HCT116 (cell line): ENCODE measurements around the gene ZDHHC4. TPM values are rescaled to one million over a fixed set of nuclear protein-coding genes. Genes with fewer than 3 reads are reported as not detected.

Experiments
- ATAC-seq: fragments of 200-7000 bp; cut with Tn5 transposase; 2 replicates; pipeline ENCODE4 v1.9.1; 2020; ENCODE audit warnings: mild to moderate bottlenecking, moderate library complexity
- BruUV-seq: library from RNA; stranded (reverse); fragments of 400-500 nt; replicated peaks from 2 replicates; lab custom pipeline; 2021; lab: Mats Ljungman, UMichigan
- CTCF ChIA-PET: fragments of 300-600 bp; sonication (Branson Sonifier 250); formaldehyde crosslinking; loops from one replicate; lab custom pipeline; 2021; ENCODE audit warnings: antibody characterized with exemption; lab: Charles Lee
- POLR2A ChIA-PET: fragments of 300-600, 350-600 bp; sonication (Branson Sonifier 250); formaldehyde crosslinking; loops from one replicate; lab custom pipeline; 2021; ENCODE audit warnings: antibody characterized with exemption; lab: Charles Lee
- RAD21 ChIA-PET, 2 experiments: fragments of 300-600 bp; sonication (Branson Sonifier 250); formaldehyde crosslinking; loops; one replicate each; lab custom pipeline; 2023; ENCODE audit warnings: low total read pairs in 2 of 2; ENCODE audit not compliant: uncharacterized antibody in 2 of 2, unreplicated experiment in 2 of 2, low non-redundant PET in 1 of 2; lab: Charles Lee
- DNase-seq: peaks from one replicate; pipeline ENCODE4 v3.0.0-alpha.2; 2010; ENCODE audit warnings: low read depth, low spot score
- H2AFZ ChIP-seq: fragments of 200-600 bp; shearing (Covaris generic), sonication (generic); 2 replicates; pipeline ENCODE4 v1.6.1; 2017; ENCODE audit warnings: low read depth, mixed run types, mixed read lengths, antibody characterized with exemption, low read length; ENCODE audit not compliant: poor library complexity, severe bottlenecking
- H3K27ac ChIP-seq: 2 replicates; pipeline ENCODE4 v1.5.1; 2012; ENCODE audit warnings: low read depth, low read length
- H3K27me3 ChIP-seq: fragments of 200-600 bp; sonication (generic); 2 replicates; pipeline ENCODE4 v1.6.1; 2016; ENCODE audit warnings: mixed run types, low read length, mixed read lengths; ENCODE audit not compliant: insufficient read depth
- H3K36me3 ChIP-seq, 2 experiments: fragments of 200-500 bp in 1 of 2; fragments of 200-600 bp in 1 of 2; sonication (Bioruptor generic) in 1 of 2; sonication (generic) in 1 of 2; 2 replicates each; pipeline versions ENCODE4 v1.5.1 to v1.6.1; 2014 to 2016; ENCODE audit warnings: low read length in 2 of 2, inconsistent platforms in 1 of 2, mixed read lengths in 1 of 2, mixed run types in 1 of 2; ENCODE audit not compliant: insufficient read depth in 2 of 2, control insufficient read depth in 1 of 2
- H3K4me1 ChIP-seq, 2 experiments: fragments of 200-600 bp in 1 of 2; sonication (generic) in 1 of 2; 2 replicates each; pipeline versions ENCODE4 v1.5.1 to v1.6.1; 2012 to 2017; ENCODE audit warnings: low read length in 2 of 2, inconsistent platforms in 1 of 2, mild to moderate bottlenecking in 1 of 2, mixed read lengths in 1 of 2, mixed run types in 1 of 2, moderate library complexity in 1 of 2; ENCODE audit not compliant: insufficient read depth in 2 of 2, control insufficient read depth in 1 of 2
- H3K4me2 ChIP-seq: fragments of 200-600 bp; sonication (generic); 2 replicates; pipeline ENCODE4 v1.6.1; 2017; ENCODE audit warnings: mixed run types, low read length, mixed read lengths
- H3K4me3 ChIP-seq, 2 experiments: fragments of 200-600 bp in 1 of 2; sonication (generic) in 1 of 2; replicated peaks in 1 of 2; 2 replicates each; pipeline ENCODE4 v1.5.1; 2011 to 2016; ENCODE audit warnings: low read length in 2 of 2, control low read depth in 1 of 2, low read depth in 1 of 2, mild to moderate bottlenecking in 1 of 2, mixed read lengths in 1 of 2, mixed run types in 1 of 2
- H3K79me2 ChIP-seq: fragments of 200-600 bp; sonication (generic); 2 replicates; pipeline ENCODE4 v1.6.1; 2017; ENCODE audit warnings: mild to moderate bottlenecking, mixed run types, low read length, moderate library complexity, mixed read lengths; ENCODE audit not compliant: insufficient read depth
- H3K9ac ChIP-seq: fragments of 200-600 bp; sonication (generic); 2 replicates; pipeline ENCODE4 v1.6.1; 2016; ENCODE audit warnings: low read length, mixed read lengths
- H3K9me2 ChIP-seq: fragments of 200-600 bp; sonication (generic), shearing (Covaris generic); 2 replicates; pipeline ENCODE4 v1.6.1; 2017; ENCODE audit warnings: mixed run types, mild to moderate bottlenecking, moderate library complexity; ENCODE audit not compliant: insufficient read depth
- H3K9me3 ChIP-seq, 2 experiments: fragments of 200-500 bp in 1 of 2; fragments of 200-600 bp in 1 of 2; sonication (Bioruptor generic) in 1 of 2; sonication (generic) in 1 of 2; 2 replicates each; pipeline ENCODE4 v1.6.1; 2014 to 2017; ENCODE audit warnings: low read length in 2 of 2, mixed read lengths in 2 of 2, inconsistent platforms in 1 of 2, low read depth in 1 of 2, mild to moderate bottlenecking in 1 of 2, mixed run types in 1 of 2, moderate library complexity in 1 of 2; ENCODE audit not compliant: control insufficient read depth in 1 of 2, insufficient read depth in 1 of 2
- H4K20me1 ChIP-seq: fragments of 200-600 bp; sonication (generic), shearing (Covaris generic); 2 replicates; pipeline ENCODE4 v1.6.1; 2017; ENCODE audit warnings: mixed run types, mild to moderate bottlenecking, moderate library complexity; ENCODE audit not compliant: insufficient read depth
- CBX3 ChIP-seq: IDR thresholded peaks from 2 replicates; pipeline ENCODE4 v1.6.1; 2012; ENCODE audit warnings: low read depth
- CEBPB ChIP-seq: IDR thresholded peaks from 2 replicates; pipeline ENCODE4 v1.6.1; 2012; ENCODE audit warnings: low read depth
- EGR1 ChIP-seq: IDR thresholded peaks from 2 replicates; pipeline ENCODE4 v1.6.1; 2012; ENCODE audit warnings: low read depth
- ELF1 ChIP-seq: IDR thresholded peaks from 2 replicates; pipeline ENCODE4 v1.6.1; 2012; ENCODE audit warnings: low read depth, borderline replicate concordance
- EZH2 ChIP-seq: fragments of 200-600 bp; sonication (generic); IDR thresholded peaks from 2 replicates; pipeline ENCODE4 v1.6.1; 2017; ENCODE audit warnings: antibody characterized with exemption, mixed run types
- EZH2phosphoT487 ChIP-seq: fragments of 200-600 bp; IDR thresholded peaks from 2 replicates; pipeline ENCODE4 v1.6.1; 2018; ENCODE audit warnings: antibody characterized with exemption, borderline replicate concordance
- FOSL1 ChIP-seq: IDR thresholded peaks from 2 replicates; pipeline ENCODE4 v1.6.1; 2012; ENCODE audit warnings: low read depth
- JUND ChIP-seq: IDR thresholded peaks from 2 replicates; pipeline ENCODE4 v1.6.1; 2012
- POLR2A ChIP-seq: IDR thresholded peaks from 2 replicates; pipeline ENCODE4 v1.7.0; 2011; ENCODE audit warnings: borderline replicate concordance; ENCODE audit not compliant: insufficient read depth, insufficient read length; ENCODE audit errors: extremely low read depth
- POLR2AphosphoS5 ChIP-seq: IDR thresholded peaks from 2 replicates; pipeline ENCODE4 v1.6.1; 2011; ENCODE audit warnings: mild to moderate bottlenecking, low read depth, low read length, moderate library complexity
- RAD21 ChIP-seq: IDR thresholded peaks from 2 replicates; pipeline ENCODE4 v1.6.1; 2012; ENCODE audit warnings: low read depth, mild to moderate bottlenecking
- SIN3A ChIP-seq: IDR thresholded peaks from 2 replicates; pipeline ENCODE4 v1.6.1; 2012; ENCODE audit warnings: low read depth
- SRF ChIP-seq: IDR thresholded peaks from 2 replicates; pipeline ENCODE4 v1.6.1; 2012; ENCODE audit warnings: low read depth
- TCF7L2 ChIP-seq: IDR thresholded peaks from 2 replicates; pipeline ENCODE4 v1.7.0; 2011; ENCODE audit warnings: borderline replicate concordance, inconsistent platforms; ENCODE audit not compliant: insufficient read depth, insufficient read length; ENCODE audit errors: extremely low read depth
- YY1 ChIP-seq: IDR thresholded peaks from 2 replicates; pipeline ENCODE4 v1.6.1; 2011; ENCODE audit warnings: low read length, low read depth, moderate library complexity, mild to moderate bottlenecking; ENCODE audit not compliant: insufficient replicate concordance; ENCODE audit errors: extremely low read depth
- ZFX ChIP-seq: fragments of 450-650 bp; IDR thresholded peaks from 2 replicates; pipeline ENCODE4 v1.6.1; 2017
- ZNF274 ChIP-seq: fragments of 200-500 bp; sonication (Bioruptor generic); IDR thresholded peaks from 2 replicates; pipeline ENCODE4 v1.6.1; 2014; ENCODE audit warnings: mild to moderate bottlenecking, low read depth, low read length, inconsistent platforms
- intact Hi-C: fragments of 100-400 bp; cut with micrococcal nuclease; formaldehyde crosslinking; loops from 2 replicates; pipeline ENCODE4 v1.10.0; 2022
- total RNA-seq: library from RNA; stranded (reverse); gene quantifications from one replicate; pipeline ENCODE4 v1.2.1, GENCODE V29; 2021; ENCODE audit not compliant: unreplicated experiment
- TF ChIP-seq, protein P1 (sequence below), 3 experiments: fragments of 200-600 bp in 1 of 3; sonication (generic) in 1 of 3; IDR thresholded peaks in 2 of 3; conservative IDR thresholded peaks in 1 of 3; 2 replicates each; pipeline ENCODE4 v1.5.1; 2012 to 2017; ENCODE audit warnings: low read depth in 2 of 3, low read length in 2 of 3, antibody characterized with exemption in 1 of 3, borderline replicate concordance in 1 of 3, control low read depth in 1 of 3, mild to moderate bottlenecking in 1 of 3, mixed read lengths in 1 of 3, mixed run types in 1 of 3, moderate library complexity in 1 of 3; ENCODE audit not compliant: insufficient read depth in 1 of 3
- TF ChIP-seq, protein P2 (sequence below): IDR thresholded peaks from 2 replicates; pipeline ENCODE4 v1.6.1; 2012
- TF ChIP-seq, protein P3 (sequence below): IDR thresholded peaks from 2 replicates; pipeline ENCODE4 v1.6.1; 2012

Gene ZDHHC4
- total RNA-seq, 1 experiment from 2014 or later = 59.3 TPM

DNA sequence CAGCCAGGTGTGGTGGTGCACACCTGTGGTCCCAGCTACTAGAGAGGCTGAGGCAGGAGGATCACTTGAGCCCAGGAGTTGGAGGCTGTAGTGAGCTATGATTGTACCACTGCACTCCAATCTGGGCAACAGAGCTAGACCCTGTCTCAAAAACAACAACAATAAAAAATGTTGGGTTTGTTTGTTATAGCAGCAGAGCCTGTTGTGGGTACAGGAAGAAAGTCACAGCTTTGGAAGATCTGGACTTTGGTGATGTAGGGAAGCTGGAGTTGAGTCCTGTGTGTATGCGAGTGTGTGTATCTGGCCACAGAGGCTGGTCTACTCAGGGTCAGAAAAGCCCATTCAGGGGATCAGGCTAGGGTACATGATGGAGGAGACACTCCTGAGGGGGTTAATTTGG lies 29.9 kb upstream of the ZDHHC4 start:
- BruUV-seq = no TSS peak
- ChIA-PET POLR2A (interaction anchor here (1.2 kb wide), 1 partner anchor 12 kb away, joined by 3 read pairs; no protein-coding TSS in a partner anchor), CTCF (interaction anchor here (0.7 to 3.4 kb wide), 3 partner anchors 8 to 12 kb away, joined by 3 to 11 read pairs (median 3); no protein-coding TSS in a partner anchor), RAD21 (no interaction called here)
- H4K20me1 ChIP-seq = no peaks in the 10 kb centered on the region
- no peak overlapping the region for H3K4me2 ChIP-seq
- intact Hi-C loops = no loop called here
- TF ChIP-seq CEBPB = no peak
- no peak for TF ChIP-seq ELF1
- no peak for TF ChIP-seq ZFX
- no peak for TF ChIP-seq RAD21
- TF ChIP-seq EZH2 = no peak
- H3K79me2 ChIP-seq = no peaks in the 10 kb centered on the region
- H3K27ac ChIP-seq = no peak overlapping the region
- no peak overlapping the region for H3K4me3 ChIP-seq
- no peak overlapping the region for H3K9ac ChIP-seq
- H3K27me3 ChIP-seq = no peaks in the 10 kb centered on the region
- ATAC-seq (no peak), DNase-seq (no peak)
- H3K9me2 ChIP-seq = no peaks in the 10 kb centered on the region
- peaks cover 0 to 4% of the 10 kb centered on the region in 2 experiments; a peak in 1 of 4 replicates for H3K4me1 ChIP-seq
- no peak overlapping the region for H2AFZ ChIP-seq
- no peaks in the 10 kb centered on the region for H3K36me3 ChIP-seq
- no peaks in the 10 kb centered on the region for H3K9me3 ChIP-seq

DNA sequence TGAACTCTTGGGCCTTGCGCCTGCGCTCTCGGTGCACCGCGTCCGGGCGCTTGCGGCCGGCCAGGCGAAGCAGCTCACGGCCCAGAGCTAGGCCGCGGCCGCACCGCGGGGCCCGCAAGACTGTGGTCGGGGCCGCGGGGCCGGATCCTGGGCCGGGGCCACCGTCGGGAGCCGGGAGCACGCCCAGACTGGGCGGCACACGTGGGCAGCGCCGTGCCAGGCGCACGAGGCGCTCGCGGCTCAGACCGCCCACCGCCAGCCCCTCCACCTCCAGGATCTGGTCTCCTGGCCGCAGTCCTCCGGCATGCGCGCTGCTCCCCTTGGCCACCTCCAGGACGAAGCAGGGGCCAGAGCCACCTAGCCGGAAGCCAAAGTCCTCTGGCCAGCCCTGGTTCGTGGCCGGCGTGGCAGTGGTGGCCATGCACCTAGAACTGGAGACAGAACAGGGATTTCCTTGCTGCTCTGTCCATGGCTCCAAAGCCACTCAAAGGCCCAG lies 26.2 kb upstream of the ZDHHC4 start, which contains the start of gene GRID2IP:
GRID2IP (minus strand) TSS at position 446 of the 496 bp plus-strand sequence; CDS start at position 421, 25 bp downstream.
- no peaks in the 10 kb centered on the region for H3K9me2 ChIP-seq
- POLR2A ChIA-PET = no interaction called here
- H4K20me1 ChIP-seq = no peaks in the 10 kb centered on the region
- ATAC-seq = no peak
- RAD21 ChIA-PET = no interaction called here
- H3K9ac ChIP-seq = no peak within 1 kb of the TSS
- H3K9me3 ChIP-seq = no peaks in the 10 kb centered on the region
- BruUV-seq = no TSS peak
- no peaks in the 10 kb centered on the region for H3K27me3 ChIP-seq
- no peak for DNase-seq
- no peak for TF ChIP-seq CEBPB
- no peak for TF ChIP-seq ZFX
- TF ChIP-seq, protein P1, sequence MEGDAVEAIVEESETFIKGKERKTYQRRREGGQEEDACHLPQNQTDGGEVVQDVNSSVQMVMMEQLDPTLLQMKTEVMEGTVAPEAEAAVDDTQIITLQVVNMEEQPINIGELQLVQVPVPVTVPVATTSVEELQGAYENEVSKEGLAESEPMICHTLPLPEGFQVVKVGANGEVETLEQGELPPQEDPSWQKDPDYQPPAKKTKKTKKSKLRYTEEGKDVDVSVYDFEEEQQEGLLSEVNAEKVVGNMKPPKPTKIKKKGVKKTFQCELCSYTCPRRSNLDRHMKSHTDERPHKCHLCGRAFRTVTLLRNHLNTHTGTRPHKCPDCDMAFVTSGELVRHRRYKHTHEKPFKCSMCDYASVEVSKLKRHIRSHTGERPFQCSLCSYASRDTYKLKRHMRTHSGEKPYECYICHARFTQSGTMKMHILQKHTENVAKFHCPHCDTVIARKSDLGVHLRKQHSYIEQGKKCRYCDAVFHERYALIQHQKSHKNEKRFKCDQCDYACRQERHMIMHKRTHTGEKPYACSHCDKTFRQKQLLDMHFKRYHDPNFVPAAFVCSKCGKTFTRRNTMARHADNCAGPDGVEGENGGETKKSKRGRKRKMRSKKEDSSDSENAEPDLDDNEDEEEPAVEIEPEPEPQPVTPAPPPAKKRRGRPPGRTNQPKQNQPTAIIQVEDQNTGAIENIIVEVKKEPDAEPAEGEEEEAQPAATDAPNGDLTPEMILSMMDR (IDR thresholded peaks at IDR 0.05 in 2 of 3, conservative IDR thresholded peaks at IDR 0.05 in 1 of 3; ENCODE audit: borderline replicate concordance in 1 of 3, insufficient read depth in 1 of 3, low read depth in 2 of 3, low read length in 2 of 3) = no peak
- no peak for TF ChIP-seq SRF
- no peak for TF ChIP-seq EZH2phosphoT487
- no peak for TF ChIP-seq POLR2AphosphoS5
- no peak for TF ChIP-seq YY1
- TF ChIP-seq CBX3 = no peak
- TF ChIP-seq ZNF274 = no peak
- TF ChIP-seq ELF1 = no peak
- TF ChIP-seq, protein P2, sequence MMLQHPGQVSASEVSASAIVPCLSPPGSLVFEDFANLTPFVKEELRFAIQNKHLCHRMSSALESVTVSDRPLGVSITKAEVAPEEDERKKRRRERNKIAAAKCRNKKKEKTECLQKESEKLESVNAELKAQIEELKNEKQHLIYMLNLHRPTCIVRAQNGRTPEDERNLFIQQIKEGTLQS = no peak
- no peak for TF ChIP-seq SIN3A
- no peak for TF ChIP-seq JUND
- TF ChIP-seq, protein P3, sequence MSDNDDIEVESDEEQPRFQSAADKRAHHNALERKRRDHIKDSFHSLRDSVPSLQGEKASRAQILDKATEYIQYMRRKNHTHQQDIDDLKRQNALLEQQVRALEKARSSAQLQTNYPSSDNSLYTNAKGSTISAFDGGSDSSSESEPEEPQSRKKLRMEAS = no peak
- no peak for TF ChIP-seq POLR2A
- no peak for TF ChIP-seq TCF7L2
- TF ChIP-seq EGR1 = no peak
- TF ChIP-seq FOSL1 = no peak
- H3K79me2 ChIP-seq = no peaks in the 10 kb centered on the region
- no peaks in the 10 kb centered on the region for H3K36me3 ChIP-seq
- no peak within 1 kb of the TSS for H2AFZ ChIP-seq
- CTCF ChIA-PET = interaction anchor here (3.4 kb wide), 1 partner anchor 8 kb away, joined by 11 read pairs; no protein-coding TSS in a partner anchor
- peaks cover 0 to 4% of the 10 kb centered on the region in 2 experiments; a peak in 1 of 4 replicates for H3K4me1 ChIP-seq
- H3K27ac ChIP-seq = no peak within 1 kb of the TSS
- H3K4me2 ChIP-seq = no peak within 1 kb of the TSS
- intact Hi-C loops = no loop called here
- no peak within 1 kb of the TSS for H3K4me3 ChIP-seq
